PC-3 (cell line): ENCODE results near the gene CSF2RB. TPM values are rescaled to one million over a fixed set of nuclear protein-coding genes. Genes with fewer than 3 reads are reported as not detected.

ENCODE experiments used
- ATAC-seq: fragments of 200-7000 bp; cut with Tn5 transposase; 2 replicates; pipeline ENCODE4 v1.9.1; 2020; ENCODE audit warnings: mild to moderate bottlenecking, moderate library complexity
- BruUV-seq: library from RNA; stranded (reverse); fragments of 400-500 nt; replicated peaks from 2 replicates; lab custom pipeline; 2021; lab: Mats Ljungman, UMichigan
- CTCF ChIA-PET: fragments of 300-600 bp; sonication (Branson Sonifier 250); formaldehyde crosslinking; loops from one replicate; lab custom pipeline; 2022; ENCODE audit warnings: antibody characterized with exemption; lab: Charles Lee
- POLR2A ChIA-PET: fragments of 300-600 bp; sonication (Branson Sonifier 250); formaldehyde crosslinking; loops from one replicate; lab custom pipeline; 2022; ENCODE audit warnings: antibody characterized with exemption; ENCODE audit not compliant: unreplicated experiment; lab: Charles Lee
- DNase-seq: peaks from one replicate; pipeline ENCODE4 v3.0.0-alpha.2; 2015
- H2AFZ ChIP-seq: fragments of 300-600 bp; sonication (generic); 2 replicates; pipeline ENCODE4 v1.6.0; 2016; ENCODE audit warnings: antibody characterized with exemption, low read length
- H3F3A ChIP-seq: fragments of 300-600 bp; sonication (generic); one replicate; pipeline ENCODE4 v1.6.0; 2017; ENCODE audit warnings: antibody characterized with exemption, low read length, control low read depth, mild to moderate bottlenecking; ENCODE audit not compliant: unreplicated experiment
- H3K27ac ChIP-seq: fragments of 300-600 bp; sonication (generic); 2 replicates; pipeline ENCODE4 v1.5.1; 2016; ENCODE audit warnings: mild to moderate bottlenecking, low read length
- H3K27me3 ChIP-seq: fragments of 300-600 bp; sonication (generic); 2 replicates; pipeline ENCODE4 v1.6.1; 2016; ENCODE audit warnings: low read length, mixed read lengths
- H3K36me3 ChIP-seq: fragments of 300-600 bp; sonication (generic); 2 replicates; pipeline ENCODE4 v1.6.1; 2016; ENCODE audit warnings: low read depth, mixed run types, low read length, mixed read lengths
- H3K4me1 ChIP-seq: fragments of 300-600 bp; sonication (generic); 2 replicates; pipeline ENCODE4 v1.5.1; 2016; ENCODE audit warnings: low read length; ENCODE audit not compliant: insufficient read depth
- H3K4me2 ChIP-seq: fragments of 300-600 bp; sonication (generic); 2 replicates; pipeline ENCODE4 v1.6.0; 2016; ENCODE audit warnings: low read length
- H3K4me3 ChIP-seq: fragments of 300-600 bp; sonication (generic); 2 replicates; pipeline ENCODE4 v1.5.1; 2016; ENCODE audit warnings: mild to moderate bottlenecking, low read length, mixed read lengths
- H3K79me2 ChIP-seq: fragments of 300-600 bp; sonication (generic); 2 replicates; pipeline ENCODE4 v1.6.1; 2017; ENCODE audit warnings: low read length, mixed read lengths
- H3K9ac ChIP-seq: fragments of 300-600 bp; sonication (generic); 2 replicates; pipeline ENCODE4 v1.6.0; 2016; ENCODE audit warnings: mild to moderate bottlenecking, low read length
- H3K9me2 ChIP-seq: fragments of 300-600 bp; sonication (generic); replicated peaks from 2 replicates; pipeline ENCODE4 v1.6.1; 2016; ENCODE audit warnings: mixed run types, low read length, mixed read lengths
- H3K9me3 ChIP-seq: fragments of 300-600 bp; sonication (generic); 2 replicates; pipeline ENCODE4 v1.6.1; 2016; ENCODE audit warnings: low read length, mixed read lengths
- H4K20me1 ChIP-seq: fragments of 300-600 bp; sonication (generic); 2 replicates; pipeline ENCODE4 v1.6.1; 2016; ENCODE audit warnings: low read length, mixed read lengths
- CTCF ChIP-seq: fragments of 300-600 bp; sonication (generic); conservative IDR thresholded peaks from 2 replicates; pipeline ENCODE4 v1.5.1; 2017; ENCODE audit warnings: antibody characterized with exemption, low read depth, mild to moderate bottlenecking, low read length
- EZH2 ChIP-seq: fragments of 300-600 bp; sonication (generic); IDR thresholded peaks from one replicate; pipeline ENCODE4 v1.6.1; 2017; ENCODE audit warnings: antibody characterized with exemption, mild to moderate bottlenecking, low read length; ENCODE audit not compliant: unreplicated experiment
- EZH2phosphoT487 ChIP-seq: fragments of 300-600 bp; sonication (generic); IDR thresholded peaks from 2 replicates; pipeline ENCODE4 v1.6.1; 2018; ENCODE audit warnings: mild to moderate bottlenecking, antibody characterized with exemption, low read length, borderline replicate concordance
- intact Hi-C: fragments of 100-400 bp; cut with micrococcal nuclease; formaldehyde crosslinking; loops from 2 replicates; pipeline ENCODE4 v1.9.0; 2023
- total RNA-seq: library from RNA; depleted of rRNA; stranded (reverse); fragments of >200 nt; gene quantifications from 2 replicates; pipeline ENCODE4 v1.2.3, GENCODE V29; 2014

Gene CSF2RB
- total RNA-seq, 1 experiment from 2014 or later = not detected

GRCh38 chr22:36868546-36869181, 44.8 kb upstream of the CSF2RB start:
- intact Hi-C loops = no loop called here
- BruUV-seq = no TSS peak
- H3K4me3 ChIP-seq = no peak overlapping the region

GRCh38 chr22:36870250-36870649, 43.2 kb upstream of the CSF2RB start:
- DNase-seq = peak; percentile 79
- no peak overlapping the region; the same call in 1 of the 2 replicates for H3K9ac ChIP-seq
- no peaks in the 10 kb centered on the region for H3F3A ChIP-seq
- TF ChIP-seq CTCF (no peak), EZH2phosphoT487 (no peak), EZH2 (no peak)
- peak; percentile 80 for ATAC-seq
- no peaks in the 10 kb centered on the region for H4K20me1 ChIP-seq
- 0 out of 2 replicates have a peak overlapping the region, but pooled peaks have one; percentile 24 for H2AFZ ChIP-seq
- no peaks in the 10 kb centered on the region for H3K79me2 ChIP-seq
- H3K9me2 ChIP-seq = no peaks in the 10 kb centered on the region
- ChIA-PET POLR2A (no interaction called here), CTCF (no interaction called here)
- H3K4me3 ChIP-seq = no peak overlapping the region
- H3K9me3 ChIP-seq = no peaks in the 10 kb centered on the region
- intact Hi-C loops = no loop called here
- BruUV-seq = no TSS peak
- H3K4me2 ChIP-seq = peak overlapping the region; percentile 33
- no peaks in the 10 kb centered on the region for H3K36me3 ChIP-seq
- H3K4me1 ChIP-seq = peaks cover 31% of the 10 kb centered on the region
- H3K27ac ChIP-seq = peak overlapping the region; percentile 67
- H3K27me3 ChIP-seq = no peaks in the 10 kb centered on the region

More at GRCh38 chr22:36868546-36869181, 44.8 kb upstream of the CSF2RB start:
- no peak for DNase-seq
- Histone ChIP-seq H2AFZ (no peak overlapping the region), H3K9me2 (no peaks in the 10 kb centered on the region), H4K20me1 (no peaks in the 10 kb centered on the region), H3K4me2 (no peak overlapping the region), H3F3A (no peaks in the 10 kb centered on the region), H3K27me3 (no peaks in the 10 kb centered on the region), H3K4me1 (peaks cover 26% of the 10 kb centered on the region), H3K36me3 (no peaks in the 10 kb centered on the region), H3K27ac (no peak overlapping the region), H3K79me2 (no peaks in the 10 kb centered on the region), H3K9me3 (no peaks in the 10 kb centered on the region), H3K9ac (no peak overlapping the region)
- ChIA-PET CTCF (no interaction called here), POLR2A (no interaction called here)
- ATAC-seq = no peak
- TF ChIP-seq CTCF = no peak
- no peak for TF ChIP-seq EZH2
- TF ChIP-seq EZH2phosphoT487 = no peak

GRCh38 chr22:36871669-36872081, 41.8 kb upstream of the CSF2RB start:
- intact Hi-C loops = no loop called here
- Histone ChIP-seq H3F3A (no peaks in the 10 kb centered on the region), H3K9me3 (no peaks in the 10 kb centered on the region), H3K9ac (peak overlapping the region; percentile 29; the same call in 1 of the 2 replicates), H3K4me3 (no peak overlapping the region), H2AFZ (0 out of 2 replicates have a peak overlapping the region, but pooled peaks have one; percentile 7), H3K36me3 (no peaks in the 10 kb centered on the region), H3K27ac (peak overlapping the region; percentile 67), H3K4me1 (peaks cover 31% of the 10 kb centered on the region), H3K27me3 (no peaks in the 10 kb centered on the region), H3K9me2 (no peaks in the 10 kb centered on the region), H3K79me2 (no peaks in the 10 kb centered on the region), H3K4me2 (peak overlapping the region; percentile 59), H4K20me1 (no peaks in the 10 kb centered on the region)
- peak; percentile 27; the same call in 1 of the 2 replicates for TF ChIP-seq CTCF
- no peak for TF ChIP-seq EZH2phosphoT487
- ChIA-PET CTCF (no interaction called here), POLR2A (no interaction called here)
- BruUV-seq = no TSS peak
- DNase-seq (peak; percentile 78), ATAC-seq (peak; percentile 69)
